Ovary (tissue), 3 donors: ENCODE data around the gene ARVCF.

Experiments
- CTCF ChIP-seq, 3 donors: fragments of 450-650 bp in 2 of 3; fragments of 200-600 bp in 1 of 3; IDR thresholded peaks; one replicate each; pipeline versions ENCODE4 v1.5.1 to v1.8.0; 2016 to 2022; ENCODE audit warnings: antibody characterized with exemption in 3 of 3, mild to moderate bottlenecking in 1 of 3
- EP300 ChIP-seq: sonication (generic); formaldehyde crosslinking; IDR thresholded peaks from one replicate; pipeline ENCODE4 v1.6.1; 2017; ENCODE audit warnings: antibody characterized with exemption
- POLR2A ChIP-seq: fragments of 450-650 bp; IDR thresholded peaks from one replicate; pipeline ENCODE4 v1.6.1; 2017; ENCODE audit warnings: antibody characterized with exemption, mild to moderate bottlenecking, moderate library complexity
- donor health status: DM: no; HTN: no; CAD: no.

GRCh38 chr22:20025401-20026203 lies 9.0 kb upstream of the ARVCF start:
- TF ChIP-seq CTCF (IDR thresholded peaks at IDR 0.05) (no peak), POLR2A (no peak), EP300 (no peak)
